Liver (tissue), 9 donors: ENCODE results near the gene KARS1. TPM values are rescaled to one million over a fixed set of nuclear protein-coding genes. Genes with fewer than 3 reads are reported as not detected.

ENCODE experiments used
- DNase-seq: peaks from one replicate; pipeline ENCODE4 v3.0.0-alpha.2; 2017; ENCODE audit warnings: low spot score
- H3K27ac ChIP-seq, 2 donors: one replicate each; pipeline ENCODE4 v1.7.0; 2013; ENCODE audit warnings: inconsistent platforms in 2 of 2, low read length in 2 of 2, control low read depth in 1 of 2, low read depth in 1 of 2, mild to moderate bottlenecking in 1 of 2
- H3K27me3 ChIP-seq, 4 donors: one replicate each; pipeline versions ENCODE4 v1.6.1 to v1.7.0; 2013; ENCODE audit warnings: low read length in 3 of 4, inconsistent platforms in 1 of 4, mild to moderate bottlenecking in 1 of 4, moderate library complexity in 1 of 4; ENCODE audit not compliant: control insufficient read depth in 4 of 4, insufficient read depth in 4 of 4
- H3K36me3 ChIP-seq, 4 donors: one replicate each; pipeline versions ENCODE4 v1.6.1 to v1.7.0; 2013; ENCODE audit warnings: low read length in 3 of 4, mild to moderate bottlenecking in 3 of 4, low read depth in 1 of 4, moderate library complexity in 1 of 4; ENCODE audit not compliant: control insufficient read depth in 4 of 4, insufficient read depth in 3 of 4
- H3K4me1 ChIP-seq, 4 donors: one replicate each; pipeline versions ENCODE4 v1.6.1 to v1.7.0; 2013; ENCODE audit warnings: low read length in 3 of 4, mild to moderate bottlenecking in 3 of 4, moderate library complexity in 1 of 4; ENCODE audit not compliant: control insufficient read depth in 4 of 4, insufficient read depth in 4 of 4
- H3K4me3 ChIP-seq, 3 donors: one replicate each; pipeline versions ENCODE4 v1.6.1 to v1.7.0; 2013; ENCODE audit warnings: low read length in 3 of 3, control low read depth in 1 of 3, low read depth in 1 of 3, mild to moderate bottlenecking in 1 of 3
- H3K9ac ChIP-seq, 2 donors: one replicate each; pipeline ENCODE4 v1.7.0; 2013; ENCODE audit warnings: low read length in 2 of 2, mild to moderate bottlenecking in 2 of 2, moderate library complexity in 2 of 2, control low read depth in 1 of 2, low read depth in 1 of 2
- H3K9me3 ChIP-seq, 4 donors: one replicate each; pipeline versions ENCODE4 v1.6.1 to v1.7.0; 2013; ENCODE audit warnings: low read length in 3 of 4; ENCODE audit not compliant: control insufficient read depth in 4 of 4
- EGR1 ChIP-seq, 2 donors: IDR thresholded peaks; 2 replicates each; pipeline ENCODE4 v1.6.1; 2016 to 2018; ENCODE audit warnings: antibody characterized with exemption in 2 of 2, low read depth in 2 of 2
- FOXA1 ChIP-seq: IDR thresholded peaks from 2 replicates; pipeline ENCODE4 v1.6.1; 2016; ENCODE audit warnings: antibody characterized with exemption
- FOXA2 ChIP-seq: IDR thresholded peaks from 2 replicates; pipeline ENCODE4 v1.6.1; 2016; ENCODE audit warnings: antibody characterized with exemption
- GABPA ChIP-seq, 2 donors: IDR thresholded peaks in 1 of 2; conservative IDR thresholded peaks in 1 of 2; 2 replicates each; pipeline ENCODE4 v1.6.1; 2016; ENCODE audit warnings: antibody characterized with exemption in 2 of 2, mild to moderate bottlenecking in 1 of 2, moderate library complexity in 1 of 2
- HNF4A ChIP-seq, 2 donors: conservative IDR thresholded peaks; 2 replicates each; pipeline ENCODE4 v1.6.1; 2016; ENCODE audit warnings: antibody characterized with exemption in 2 of 2, mild to moderate bottlenecking in 2 of 2
- HNF4G ChIP-seq: IDR thresholded peaks from 2 replicates; pipeline ENCODE4 v1.6.1; 2016; ENCODE audit warnings: antibody characterized with exemption
- JUND ChIP-seq, 2 donors: IDR thresholded peaks; 2 replicates each; pipeline ENCODE4 v1.6.1; 2016; ENCODE audit warnings: antibody characterized with exemption in 2 of 2
- NR2F2 ChIP-seq: IDR thresholded peaks from 2 replicates; pipeline ENCODE4 v1.6.1; 2016; ENCODE audit warnings: antibody characterized with exemption
- RAD21 ChIP-seq, 2 donors: IDR thresholded peaks; 2 replicates each; pipeline ENCODE4 v1.6.1; 2016; ENCODE audit warnings: antibody characterized with exemption in 2 of 2, mild to moderate bottlenecking in 2 of 2
- RXRA ChIP-seq, 2 donors: IDR thresholded peaks; 2 replicates each; pipeline ENCODE4 v1.6.1; 2017 to 2018; ENCODE audit warnings: antibody characterized with exemption in 2 of 2, mild to moderate bottlenecking in 1 of 2
- SP1 ChIP-seq: IDR thresholded peaks from 2 replicates; pipeline ENCODE4 v1.6.1; 2018; ENCODE audit warnings: antibody characterized with exemption, mild to moderate bottlenecking
- TAF1 ChIP-seq: conservative IDR thresholded peaks from 2 replicates; pipeline ENCODE4 v1.6.1; 2016; ENCODE audit warnings: antibody characterized with exemption, mild to moderate bottlenecking
- YY1 ChIP-seq: IDR thresholded peaks from 2 replicates; pipeline ENCODE4 v1.6.1; 2016; ENCODE audit warnings: antibody characterized with exemption, mild to moderate bottlenecking
- WGBS: extraction: QIAGEN DNeasy Blood & Tissue Kit; methylation state at CpG from one replicate; pipeline ENCODE4 v1.1.7; 2013; 5-methylcytosine and 5-hydroxymethylcytosine counted together
- polyA plus RNA-seq, 2 donors: library from polyadenylated mRNA; stranded (reverse) in 1 of 2; unstranded in 1 of 2; fragments of 200-250 nt in 1 of 2; fragments of >200 nt in 1 of 2; fragmentation: Nextera tagmentation in 1 of 2; extraction: Ambion mirVana in 1 of 2; gene quantifications; one replicate each; pipeline versions ENCODE4 v1.2.1 to v1.2.3, GENCODE V29; 2013 to 2015
- total RNA-seq, 2 donors: library from RNA; depleted of rRNA; stranded (reverse); fragments of >200 nt; gene quantifications; one replicate each; pipeline ENCODE4 v1.2.3, GENCODE V29; 2014
- TF ChIP-seq, protein P1 (sequence below): IDR thresholded peaks from 2 replicates; pipeline ENCODE4 v1.6.1; 2016; ENCODE audit warnings: antibody characterized with exemption
- TF ChIP-seq, protein P2 (sequence below): IDR thresholded peaks from 2 replicates; pipeline ENCODE4 v1.6.1; 2016; ENCODE audit warnings: antibody characterized with exemption
- TF ChIP-seq, protein P3 (sequence below): fragments of 150-350 bp; IDR thresholded peaks from 2 replicates; pipeline ENCODE4 v1.5.1; 2017; ENCODE audit warnings: improper control_type of control experiment, low read depth, low read length; ENCODE audit not compliant: missing input control
- TF ChIP-seq, protein P4 (sequence below): IDR thresholded peaks from 2 replicates; pipeline ENCODE4 v1.6.1; 2016; ENCODE audit warnings: antibody characterized with exemption, mild to moderate bottlenecking
- TF ChIP-seq, protein P5 (sequence below): IDR thresholded peaks from 2 replicates; pipeline ENCODE4 v1.6.1; 2016; ENCODE audit warnings: antibody characterized with exemption
- donor health status: healthy.
- donor health status: healthy.
- donor health status: healthy.
- donor health status: healthy.
- donor health status: healthy.

Gene KARS1
- total and polyA plus RNA-seq, 4 donors: 47.3 to 65.5 (median 52.2) TPM

DNA sequence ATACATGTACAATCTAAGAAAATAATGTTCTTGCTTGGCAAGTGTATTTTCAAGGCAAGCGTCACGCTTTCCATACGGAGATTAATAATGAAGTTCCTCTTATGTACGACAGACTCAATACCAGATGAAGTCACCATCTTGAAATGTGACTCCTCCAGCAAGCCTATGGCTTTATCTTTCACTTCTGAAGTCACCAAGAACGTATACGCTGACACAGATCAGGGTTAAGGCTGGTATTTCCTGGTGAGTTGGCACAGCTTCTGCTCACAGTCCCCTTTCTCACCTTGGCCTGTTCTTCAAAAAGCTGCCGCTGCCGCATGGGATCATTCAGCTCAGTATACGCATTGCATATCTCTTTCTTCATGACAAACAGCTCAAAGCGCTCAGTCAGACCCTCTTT is 18.3 kb downstream of the KARS1 start:
- no peak overlapping the region for H3K4me3 ChIP-seq
- WGBS: 95% methylated on average over 10 of the region's 10 CpGs

More for the DNA sequence above, 18.3 kb downstream of the KARS1 start:
- Histone ChIP-seq H3K27me3 (no peaks in the 10 kb centered on the region), H3K36me3 (peaks cover 20 to 79% (median 61%) of the 10 kb centered on the region in 4 donors), H3K9ac (no peak overlapping the region), H3K27ac (no peak overlapping the region), H3K4me1 (no peaks in the 10 kb centered on the region), H3K9me3 (no peaks in the 10 kb centered on the region)
- TF ChIP-seq JUND (IDR thresholded peaks at IDR 0.05): no peak
- no peak for TF ChIP-seq SP1
- TF ChIP-seq, protein P1, sequence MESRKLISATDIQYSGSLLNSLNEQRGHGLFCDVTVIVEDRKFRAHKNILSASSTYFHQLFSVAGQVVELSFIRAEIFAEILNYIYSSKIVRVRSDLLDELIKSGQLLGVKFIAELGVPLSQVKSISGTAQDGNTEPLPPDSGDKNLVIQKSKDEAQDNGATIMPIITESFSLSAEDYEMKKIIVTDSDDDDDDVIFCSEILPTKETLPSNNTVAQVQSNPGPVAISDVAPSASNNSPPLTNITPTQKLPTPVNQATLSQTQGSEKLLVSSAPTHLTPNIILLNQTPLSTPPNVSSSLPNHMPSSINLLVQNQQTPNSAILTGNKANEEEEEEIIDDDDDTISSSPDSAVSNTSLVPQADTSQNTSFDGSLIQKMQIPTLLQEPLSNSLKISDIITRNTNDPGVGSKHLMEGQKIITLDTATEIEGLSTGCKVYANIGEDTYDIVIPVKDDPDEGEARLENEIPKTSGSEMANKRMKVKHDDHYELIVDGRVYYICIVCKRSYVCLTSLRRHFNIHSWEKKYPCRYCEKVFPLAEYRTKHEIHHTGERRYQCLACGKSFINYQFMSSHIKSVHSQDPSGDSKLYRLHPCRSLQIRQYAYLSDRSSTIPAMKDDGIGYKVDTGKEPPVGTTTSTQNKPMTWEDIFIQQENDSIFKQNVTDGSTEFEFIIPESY: no peak
- TF ChIP-seq, protein P2, sequence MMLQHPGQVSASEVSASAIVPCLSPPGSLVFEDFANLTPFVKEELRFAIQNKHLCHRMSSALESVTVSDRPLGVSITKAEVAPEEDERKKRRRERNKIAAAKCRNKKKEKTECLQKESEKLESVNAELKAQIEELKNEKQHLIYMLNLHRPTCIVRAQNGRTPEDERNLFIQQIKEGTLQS: no peak
- no peak for TF ChIP-seq RXRA (IDR thresholded peaks at IDR 0.05)
- TF ChIP-seq FOXA1: no peak
- TF ChIP-seq, protein P3, sequence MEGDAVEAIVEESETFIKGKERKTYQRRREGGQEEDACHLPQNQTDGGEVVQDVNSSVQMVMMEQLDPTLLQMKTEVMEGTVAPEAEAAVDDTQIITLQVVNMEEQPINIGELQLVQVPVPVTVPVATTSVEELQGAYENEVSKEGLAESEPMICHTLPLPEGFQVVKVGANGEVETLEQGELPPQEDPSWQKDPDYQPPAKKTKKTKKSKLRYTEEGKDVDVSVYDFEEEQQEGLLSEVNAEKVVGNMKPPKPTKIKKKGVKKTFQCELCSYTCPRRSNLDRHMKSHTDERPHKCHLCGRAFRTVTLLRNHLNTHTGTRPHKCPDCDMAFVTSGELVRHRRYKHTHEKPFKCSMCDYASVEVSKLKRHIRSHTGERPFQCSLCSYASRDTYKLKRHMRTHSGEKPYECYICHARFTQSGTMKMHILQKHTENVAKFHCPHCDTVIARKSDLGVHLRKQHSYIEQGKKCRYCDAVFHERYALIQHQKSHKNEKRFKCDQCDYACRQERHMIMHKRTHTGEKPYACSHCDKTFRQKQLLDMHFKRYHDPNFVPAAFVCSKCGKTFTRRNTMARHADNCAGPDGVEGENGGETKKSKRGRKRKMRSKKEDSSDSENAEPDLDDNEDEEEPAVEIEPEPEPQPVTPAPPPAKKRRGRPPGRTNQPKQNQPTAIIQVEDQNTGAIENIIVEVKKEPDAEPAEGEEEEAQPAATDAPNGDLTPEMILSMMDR: no peak
- TF ChIP-seq NR2F2: no peak
- no peak for TF ChIP-seq EGR1 (IDR thresholded peaks at IDR 0.05; ENCODE audit: low read depth in 2 of 2)
- TF ChIP-seq, protein P4, sequence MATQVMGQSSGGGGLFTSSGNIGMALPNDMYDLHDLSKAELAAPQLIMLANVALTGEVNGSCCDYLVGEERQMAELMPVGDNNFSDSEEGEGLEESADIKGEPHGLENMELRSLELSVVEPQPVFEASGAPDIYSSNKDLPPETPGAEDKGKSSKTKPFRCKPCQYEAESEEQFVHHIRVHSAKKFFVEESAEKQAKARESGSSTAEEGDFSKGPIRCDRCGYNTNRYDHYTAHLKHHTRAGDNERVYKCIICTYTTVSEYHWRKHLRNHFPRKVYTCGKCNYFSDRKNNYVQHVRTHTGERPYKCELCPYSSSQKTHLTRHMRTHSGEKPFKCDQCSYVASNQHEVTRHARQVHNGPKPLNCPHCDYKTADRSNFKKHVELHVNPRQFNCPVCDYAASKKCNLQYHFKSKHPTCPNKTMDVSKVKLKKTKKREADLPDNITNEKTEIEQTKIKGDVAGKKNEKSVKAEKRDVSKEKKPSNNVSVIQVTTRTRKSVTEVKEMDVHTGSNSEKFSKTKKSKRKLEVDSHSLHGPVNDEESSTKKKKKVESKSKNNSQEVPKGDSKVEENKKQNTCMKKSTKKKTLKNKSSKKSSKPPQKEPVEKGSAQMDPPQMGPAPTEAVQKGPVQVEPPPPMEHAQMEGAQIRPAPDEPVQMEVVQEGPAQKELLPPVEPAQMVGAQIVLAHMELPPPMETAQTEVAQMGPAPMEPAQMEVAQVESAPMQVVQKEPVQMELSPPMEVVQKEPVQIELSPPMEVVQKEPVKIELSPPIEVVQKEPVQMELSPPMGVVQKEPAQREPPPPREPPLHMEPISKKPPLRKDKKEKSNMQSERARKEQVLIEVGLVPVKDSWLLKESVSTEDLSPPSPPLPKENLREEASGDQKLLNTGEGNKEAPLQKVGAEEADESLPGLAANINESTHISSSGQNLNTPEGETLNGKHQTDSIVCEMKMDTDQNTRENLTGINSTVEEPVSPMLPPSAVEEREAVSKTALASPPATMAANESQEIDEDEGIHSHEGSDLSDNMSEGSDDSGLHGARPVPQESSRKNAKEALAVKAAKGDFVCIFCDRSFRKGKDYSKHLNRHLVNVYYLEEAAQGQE: no peak
- no peak for TF ChIP-seq FOXA2
- no peak for TF ChIP-seq YY1
- TF ChIP-seq, protein P5, sequence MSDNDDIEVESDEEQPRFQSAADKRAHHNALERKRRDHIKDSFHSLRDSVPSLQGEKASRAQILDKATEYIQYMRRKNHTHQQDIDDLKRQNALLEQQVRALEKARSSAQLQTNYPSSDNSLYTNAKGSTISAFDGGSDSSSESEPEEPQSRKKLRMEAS: no peak
- TF ChIP-seq GABPA (IDR thresholded peaks at IDR 0.05 in 1 of 2, conservative IDR thresholded peaks at IDR 0.05 in 1 of 2): no peak
- TF ChIP-seq RAD21 (IDR thresholded peaks at IDR 0.05): no peak
- no peak for TF ChIP-seq TAF1
- TF ChIP-seq HNF4A (conservative IDR thresholded peaks at IDR 0.05): no peak
- no peak for TF ChIP-seq HNF4G
- no peak for DNase-seq
